Measurements from ENCODE around the gene NANOG. TPM values are rescaled to one million over a fixed set of nuclear protein-coding genes. Genes with fewer than 3 reads are reported as not detected.
"Not testable (repeated sequence)": the region's sequence is repeated elsewhere in the genome, so short reads cannot be mapped to it uniquely, and the experiment has no call there.

Gene NANOG
- not detected in 2 replicates for total RNA-seq

GRCh38 chr12:7788884-7789528 lies at the start of gene NANOG:
Gene NANOG (plus strand): TSS chr12:7789402. CDS start chr12:7789615, 213 bp downstream.
- H3K36me3 Mint-ChIP-seq (ENCODE audit: low read depth); DNase-seq (ENCODE audit: low spot score); H3K4me1 Mint-ChIP-seq (ENCODE audit: low read depth); H3K9me3 Mint-ChIP-seq; H3K27me3 Mint-ChIP-seq (ENCODE audit: insufficient read depth); intact Hi-C loops (cut with micrococcal nuclease); H3K27ac Mint-ChIP-seq; H3K4me3 Mint-ChIP-seq: not testable (repeated sequence)

- DNase-seq (ENCODE audit: low spot score) = no peak
- Mint-ChIP-seq H3K36me3 (ENCODE audit: low read depth) (no peaks in the 10 kb centered on the region), H3K27me3 (ENCODE audit: insufficient read depth) (no peaks in the 10 kb centered on the region), H3K9me3 (no peaks in the 10 kb centered on the region), H3K4me3 (no peak within 1 kb of the TSS), H3K27ac (no peak within 1 kb of the TSS), H3K4me1 (ENCODE audit: low read depth) (no peaks in the 10 kb centered on the region)
- intact Hi-C loops (cut with micrococcal nuclease) = no loop called here
These were observed 42.0 kb upstream of the NANOG start, which contains the start of gene CLEC4C for GRCh38 chr12:7747246-7747645. Gene CLEC4C (minus strand): TSS chr12:7747375. CDS start chr12:7747348, 27 bp downstream.

- H3K4me3 Mint-ChIP-seq = no peak overlapping the region
These were observed 40.4 kb upstream of the NANOG start for GRCh38 chr12:7748852-7749251.

GRCh38 chr12:7749442-7749841 lies 39.8 kb upstream of the NANOG start:
- no peaks in the 10 kb centered on the region for H3K36me3 Mint-ChIP-seq (ENCODE audit: low read depth)
- no peak overlapping the region for H3K4me3 Mint-ChIP-seq
- DNase-seq (ENCODE audit: low spot score) = no peak
- H3K27me3 Mint-ChIP-seq (ENCODE audit: insufficient read depth) = no peaks in the 10 kb centered on the region
- no peaks in the 10 kb centered on the region for H3K4me1 Mint-ChIP-seq (ENCODE audit: low read depth)
- intact Hi-C loops (cut with micrococcal nuclease) = no loop called here
- H3K9me3 Mint-ChIP-seq = no peaks in the 10 kb centered on the region
- H3K27ac Mint-ChIP-seq = no peak overlapping the region

More at GRCh38 chr12:7748852-7749251, 40.4 kb upstream of the NANOG start:
- no peaks in the 10 kb centered on the region for H3K9me3 Mint-ChIP-seq
- no peak for DNase-seq (ENCODE audit: low spot score)
- H3K27me3 Mint-ChIP-seq (ENCODE audit: insufficient read depth) = no peaks in the 10 kb centered on the region
- H3K36me3 Mint-ChIP-seq (ENCODE audit: low read depth) = no peaks in the 10 kb centered on the region
- no peak overlapping the region for H3K27ac Mint-ChIP-seq
- intact Hi-C loops (cut with micrococcal nuclease) = no loop called here
- H3K4me1 Mint-ChIP-seq (ENCODE audit: low read depth) = no peaks in the 10 kb centered on the region

GRCh38 chr12:7750350-7750749 lies 38.9 kb upstream of the NANOG start:
- H3K36me3 Mint-ChIP-seq (ENCODE audit: low read depth) = no peaks in the 10 kb centered on the region
- DNase-seq (ENCODE audit: low spot score) = no peak
- H3K9me3 Mint-ChIP-seq = no peaks in the 10 kb centered on the region
- no peaks in the 10 kb centered on the region for H3K4me1 Mint-ChIP-seq (ENCODE audit: low read depth)
- no peak overlapping the region for H3K4me3 Mint-ChIP-seq
- H3K27ac Mint-ChIP-seq = no peak overlapping the region
- intact Hi-C loops (cut with micrococcal nuclease) = no loop called here
- H3K27me3 Mint-ChIP-seq (ENCODE audit: insufficient read depth) = no peaks in the 10 kb centered on the region

GRCh38 chr12:7751394-7751793 lies 37.8 kb upstream of the NANOG start:
- Mint-ChIP-seq H3K36me3 (ENCODE audit: low read depth) (no peaks in the 10 kb centered on the region), H3K4me3 (no peak overlapping the region), H3K9me3 (no peaks in the 10 kb centered on the region), H3K27me3 (ENCODE audit: insufficient read depth) (no peaks in the 10 kb centered on the region), H3K27ac (no peak overlapping the region), H3K4me1 (ENCODE audit: low read depth) (no peaks in the 10 kb centered on the region)
- DNase-seq (ENCODE audit: low spot score) = no peak
- intact Hi-C loops (cut with micrococcal nuclease) = no loop called here

GRCh38 chr12:7751941-7752922 lies 37.0 kb upstream of the NANOG start:
- H3K9me3 Mint-ChIP-seq; H3K4me3 Mint-ChIP-seq; intact Hi-C loops (cut with micrococcal nuclease); H3K27ac Mint-ChIP-seq; H3K4me1 Mint-ChIP-seq (ENCODE audit: low read depth); DNase-seq (ENCODE audit: low spot score); H3K36me3 Mint-ChIP-seq (ENCODE audit: low read depth); H3K27me3 Mint-ChIP-seq (ENCODE audit: insufficient read depth): not testable (repeated sequence)

GRCh38 chr12:7755668-7756067 lies 33.5 kb upstream of the NANOG start:
- peak; percentile 7 for DNase-seq (ENCODE audit: low spot score)
- H3K27ac Mint-ChIP-seq; intact Hi-C loops (cut with micrococcal nuclease); H3K4me3 Mint-ChIP-seq; H3K36me3 Mint-ChIP-seq (ENCODE audit: low read depth); H3K27me3 Mint-ChIP-seq (ENCODE audit: insufficient read depth); H3K9me3 Mint-ChIP-seq; H3K4me1 Mint-ChIP-seq (ENCODE audit: low read depth): not testable (repeated sequence)

GRCh38 chr12:7756993-7757392 lies 32.2 kb upstream of the NANOG start:
- intact Hi-C loops (cut with micrococcal nuclease) = no loop called here
- H3K4me3 Mint-ChIP-seq = no peak overlapping the region
- H3K27ac Mint-ChIP-seq = no peak overlapping the region
- no peaks in the 10 kb centered on the region for H3K9me3 Mint-ChIP-seq
- H3K4me1 Mint-ChIP-seq (ENCODE audit: low read depth) = no peaks in the 10 kb centered on the region
- no peaks in the 10 kb centered on the region for H3K36me3 Mint-ChIP-seq (ENCODE audit: low read depth)
- DNase-seq (ENCODE audit: low spot score) = no peak
- H3K27me3 Mint-ChIP-seq (ENCODE audit: insufficient read depth) = peaks cover 2% of the 10 kb centered on the region

- no peak overlapping the region for H3K4me3 Mint-ChIP-seq
- H3K27ac Mint-ChIP-seq = no peak overlapping the region
- H3K27me3 Mint-ChIP-seq (ENCODE audit: insufficient read depth) = peaks cover 2% of the 10 kb centered on the region
- no peaks in the 10 kb centered on the region for H3K36me3 Mint-ChIP-seq (ENCODE audit: low read depth)
- no peaks in the 10 kb centered on the region for H3K4me1 Mint-ChIP-seq (ENCODE audit: low read depth)
- H3K9me3 Mint-ChIP-seq = no peaks in the 10 kb centered on the region
- intact Hi-C loops (cut with micrococcal nuclease) = no loop called here
- no peak for DNase-seq (ENCODE audit: low spot score)
These were observed 30.4 kb upstream of the NANOG start for GRCh38 chr12:7758766-7759140.

- DNase-seq (ENCODE audit: low spot score) = no peak
- H3K27me3 Mint-ChIP-seq (ENCODE audit: insufficient read depth) = no peaks in the 10 kb centered on the region
- intact Hi-C loops (cut with micrococcal nuclease) = no loop called here
- H3K27ac Mint-ChIP-seq = no peak overlapping the region
- H3K36me3 Mint-ChIP-seq (ENCODE audit: low read depth) = no peaks in the 10 kb centered on the region
- H3K9me3 Mint-ChIP-seq = no peaks in the 10 kb centered on the region
- H3K4me1 Mint-ChIP-seq (ENCODE audit: low read depth) = no peaks in the 10 kb centered on the region
- H3K4me3 Mint-ChIP-seq = no peak overlapping the region
These were observed 19.2 kb upstream of the NANOG start for GRCh38 chr12:7769999-7770398.

GRCh38 chr12:7781274-7781673 lies 7.9 kb upstream of the NANOG start:
- H3K9me3 Mint-ChIP-seq = no peaks in the 10 kb centered on the region

GRCh38 chr12:7782055-7782454 lies 7.1 kb upstream of the NANOG start:
- H3K27ac Mint-ChIP-seq = no peak overlapping the region

More at GRCh38 chr12:7781274-7781673, 7.9 kb upstream of the NANOG start:
- Mint-ChIP-seq H3K4me1 (ENCODE audit: low read depth) (no peaks in the 10 kb centered on the region), H3K27me3 (ENCODE audit: insufficient read depth) (peaks cover 2% of the 10 kb centered on the region), H3K4me3 (no peak overlapping the region), H3K27ac (no peak overlapping the region), H3K36me3 (ENCODE audit: low read depth) (no peaks in the 10 kb centered on the region)
- intact Hi-C loops (cut with micrococcal nuclease) = no loop called here
- DNase-seq (ENCODE audit: low spot score) = no peak

More at GRCh38 chr12:7782055-7782454, 7.1 kb upstream of the NANOG start:
- no peaks in the 10 kb centered on the region for H3K36me3 Mint-ChIP-seq (ENCODE audit: low read depth)
- intact Hi-C loops (cut with micrococcal nuclease) = no loop called here
- DNase-seq (ENCODE audit: low spot score) = no peak
- no peak overlapping the region for H3K4me3 Mint-ChIP-seq
- no peaks in the 10 kb centered on the region for H3K4me1 Mint-ChIP-seq (ENCODE audit: low read depth)
- peaks cover 4% of the 10 kb centered on the region for H3K27me3 Mint-ChIP-seq (ENCODE audit: insufficient read depth)
- no peaks in the 10 kb centered on the region for H3K9me3 Mint-ChIP-seq
